GM11168 (cell line): Measurements from ENCODE around the gene KBTBD13.

ENCODE experiments used
- in situ Hi-C: fragments of 300-500 bp; cut with MboI; formaldehyde crosslinking; loops from one replicate; pipeline ENCODE4 v1.12.0; 2022; ENCODE audit warnings: low sequenced_read_pairs; ENCODE audit not compliant: unreplicated experiment

The KBTBD13 gene

DNA sequence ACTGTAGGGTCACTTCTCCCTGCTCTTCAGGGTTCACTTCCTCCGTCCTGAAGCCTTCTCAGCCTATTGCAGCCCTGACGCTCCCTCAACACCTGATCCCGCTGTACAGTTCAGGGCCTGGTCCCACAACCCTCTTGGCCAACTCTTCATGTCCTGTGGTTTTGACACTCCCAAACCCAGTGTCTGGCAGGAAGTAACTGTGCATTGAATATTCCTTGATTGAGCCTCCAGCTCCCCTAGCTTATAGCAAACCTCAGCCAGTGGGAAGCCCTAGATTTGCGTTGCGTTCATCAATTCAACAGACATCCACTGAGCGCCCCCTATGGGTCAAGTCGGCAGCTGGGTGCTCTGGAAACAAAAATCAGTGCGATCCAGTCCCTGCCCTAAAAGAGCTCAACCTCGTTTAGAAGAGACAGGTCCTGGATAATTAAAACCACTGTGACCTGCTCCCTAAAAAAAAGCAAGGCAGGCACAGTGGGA, 24.9 kb downstream of the KBTBD13 start:
- in situ Hi-C loops, result no loop called here

DNA sequence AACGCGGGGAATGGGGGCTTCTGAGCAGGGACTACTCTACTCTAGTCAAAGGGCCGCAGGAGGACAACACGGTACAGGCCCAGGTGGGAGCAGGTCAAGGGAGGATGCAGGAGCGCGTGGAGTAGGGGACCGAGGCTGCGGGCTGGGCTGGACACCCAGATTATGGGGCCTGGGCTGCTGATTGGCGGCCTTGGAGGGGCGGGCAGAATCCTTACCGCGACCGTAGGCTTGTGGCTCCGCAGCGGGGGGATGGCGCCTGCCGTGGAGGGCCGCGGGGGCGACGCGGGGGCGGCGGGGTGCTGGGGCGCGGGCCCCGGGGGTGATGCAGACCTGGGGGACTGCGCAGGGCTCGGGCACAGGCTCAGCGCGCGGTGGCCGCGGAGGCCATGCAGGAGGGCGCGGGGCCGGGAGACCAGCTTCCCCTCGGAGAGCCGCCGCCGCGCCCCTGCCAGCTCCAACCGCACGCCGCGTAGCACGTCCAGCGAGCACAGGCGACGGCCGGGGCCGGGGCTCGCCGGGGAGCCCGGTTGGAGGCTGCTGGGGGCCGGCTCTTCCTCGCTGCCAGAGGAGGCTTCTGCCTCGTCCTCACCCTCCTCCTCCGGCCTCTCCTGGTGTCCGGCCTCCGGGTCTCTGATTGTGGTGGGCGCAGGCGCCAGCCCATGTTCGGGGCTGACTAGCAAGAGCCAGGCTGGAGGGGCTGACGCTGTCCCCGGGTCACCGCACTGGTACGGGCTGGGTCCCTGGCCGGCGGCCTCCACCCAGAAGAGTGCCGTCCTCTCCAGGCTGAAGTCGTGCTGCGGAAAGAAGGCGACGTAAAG, 25.6 kb downstream of the KBTBD13 start:
- in situ Hi-C loops, result no loop called here

DNA sequence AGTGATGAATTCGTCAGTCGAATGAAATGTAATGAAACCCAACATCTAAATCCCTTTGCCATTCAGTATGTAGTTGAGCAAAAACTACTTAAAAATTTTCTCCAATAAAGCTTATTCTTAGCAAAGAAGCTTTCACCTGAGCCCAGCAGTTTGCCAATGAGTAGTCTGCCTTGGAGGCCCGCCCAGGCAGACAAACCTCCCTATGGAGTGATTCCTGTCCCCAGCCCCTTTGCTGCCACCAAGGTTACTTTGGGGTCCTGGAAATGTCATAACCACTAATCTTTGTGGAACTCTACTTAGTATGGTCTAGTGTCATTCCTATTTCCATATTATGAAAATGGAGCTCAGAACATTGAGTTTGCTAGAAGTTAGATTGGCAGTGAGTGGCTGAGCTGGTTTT, 26.4 kb downstream of the KBTBD13 start:
- in situ Hi-C loops, result no loop called here

DNA sequence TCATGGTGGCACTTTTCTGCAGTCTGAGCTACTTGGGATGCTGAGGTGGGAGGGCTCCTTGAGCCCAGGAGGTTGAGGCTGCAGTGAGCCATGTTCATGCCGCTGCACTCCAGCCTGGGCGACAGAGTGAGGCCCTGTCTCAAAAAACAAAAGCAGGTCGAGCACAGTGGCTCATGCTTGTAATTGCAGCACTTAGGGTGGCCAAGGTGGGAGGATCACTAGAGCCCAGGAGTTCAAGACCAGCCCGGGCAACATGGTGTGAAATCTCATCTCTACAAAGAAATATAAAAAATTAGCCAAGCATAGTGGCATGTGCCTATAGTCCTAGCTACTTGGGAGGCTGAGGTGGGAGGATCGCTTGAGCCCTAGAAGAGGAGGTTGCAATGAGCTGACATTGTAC, 28.5 kb downstream of the KBTBD13 start:
- in situ Hi-C loops, result no loop called here

DNA sequence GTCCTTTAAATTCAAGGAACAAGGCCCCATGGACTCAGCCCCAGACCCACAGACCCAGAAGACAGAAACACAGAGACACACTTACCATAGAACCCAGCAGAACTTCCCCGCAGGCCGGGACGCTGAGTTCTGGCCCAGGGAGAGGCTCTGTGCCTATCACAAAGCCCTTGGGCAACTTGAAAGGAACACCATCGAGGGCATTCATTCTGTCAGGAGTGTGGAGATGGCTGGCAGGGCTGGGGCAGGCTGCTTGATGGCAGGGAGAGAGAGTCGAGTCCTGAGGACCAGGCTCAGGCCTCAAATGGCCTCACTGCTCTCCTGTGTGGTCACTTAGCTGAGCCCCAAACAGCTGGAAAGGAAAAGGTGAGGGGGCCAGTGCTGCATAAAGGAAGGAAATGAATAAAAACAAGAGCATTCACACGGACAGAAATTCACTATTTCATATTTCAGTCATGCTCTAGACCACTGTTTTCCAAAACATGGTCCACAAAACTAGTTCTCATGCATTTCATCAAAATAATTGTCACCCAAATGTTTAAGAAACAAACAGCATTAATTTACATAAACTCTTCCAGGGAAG, 29.6 kb downstream of the KBTBD13 start:
- in situ Hi-C loops, result no loop called here

DNA sequence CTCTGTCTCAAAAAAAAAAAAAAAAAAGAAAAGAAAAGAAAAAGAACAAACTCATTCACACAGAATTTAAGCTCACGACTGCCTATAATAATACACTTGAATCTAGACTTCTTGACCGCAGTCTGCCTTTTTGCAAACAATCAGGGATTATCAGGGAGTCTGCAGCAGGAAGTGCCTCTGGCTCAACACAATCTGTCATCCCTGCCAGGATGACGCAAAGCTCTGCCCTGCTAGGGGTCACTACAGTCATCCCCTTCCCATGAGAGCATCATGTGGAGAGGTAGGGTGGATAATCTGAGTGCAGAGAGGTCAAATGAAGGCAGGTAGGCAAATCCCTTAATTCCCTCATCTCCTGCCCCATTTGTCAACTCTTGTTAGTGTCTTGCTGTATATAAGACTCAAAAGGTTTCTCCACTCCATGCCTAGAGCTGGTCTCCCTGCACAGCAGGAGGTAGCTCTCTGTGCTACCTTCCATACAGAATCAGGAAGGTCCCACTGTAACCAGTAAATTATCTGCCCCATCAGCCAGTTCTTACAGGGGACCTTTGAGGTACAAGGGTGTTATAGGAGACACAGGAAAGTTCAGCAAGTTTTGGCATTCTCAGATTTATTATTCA, 34.2 kb downstream of the KBTBD13 start:
- in situ Hi-C loops, result no loop called here

DNA sequence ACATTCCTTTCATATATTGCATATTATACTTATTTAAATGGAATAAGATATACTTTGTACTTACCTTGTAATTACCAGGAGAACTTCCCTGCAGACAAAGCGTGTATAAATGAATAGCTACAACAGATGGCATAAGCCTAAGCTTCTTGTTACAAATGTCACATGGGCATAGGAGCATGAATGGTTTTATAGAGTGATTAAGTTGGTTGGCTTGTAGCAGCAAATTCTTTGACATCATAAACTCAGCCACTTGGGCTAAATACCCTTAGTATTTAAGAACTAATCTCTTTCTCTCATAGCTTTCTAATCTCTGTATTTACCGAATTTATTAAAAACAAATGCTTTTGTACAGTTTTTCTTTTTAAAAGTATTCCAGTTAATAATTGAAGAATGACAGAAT, 38.5 kb downstream of the KBTBD13 start, which contains the start of gene UBAP1L:
TSS of gene UBAP1L (minus strand) at position 115 of the 400 bp plus-strand sequence. CDS start 8,985 bp downstream, outside the sequence.
- in situ Hi-C loops, result no loop called here

DNA sequence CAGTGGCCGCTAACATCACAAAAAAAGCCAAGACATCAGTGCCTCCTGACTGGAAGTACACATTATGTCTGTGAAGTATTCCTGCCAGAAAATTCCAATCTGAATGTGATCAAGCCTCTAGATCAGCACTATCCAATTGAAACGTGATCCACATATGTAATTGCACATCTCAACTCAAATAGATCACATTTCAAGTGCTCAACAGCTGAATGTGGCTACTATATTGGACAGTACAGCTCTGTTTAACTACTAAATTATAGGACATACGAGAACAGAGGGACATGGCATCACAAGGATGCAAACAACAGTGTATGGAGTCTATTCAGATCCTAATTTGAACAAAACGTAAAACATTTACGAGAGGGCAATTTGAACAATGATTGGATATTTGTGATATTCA, 39.0 kb downstream of the KBTBD13 start:
- in situ Hi-C loops, result no loop called here
